Sigmoid colon (tissue), 3 donors: ENCODE results near the gene VCP.

Experiments
- CTCF ChIP-seq, 4 experiments: fragments of 450-650 bp in 3 of 4; fragments of 200-600 bp in 1 of 4; IDR thresholded peaks; one replicate each; pipeline ENCODE4 v1.5.1; 2016 to 2019; ENCODE audit warnings: antibody characterized with exemption in 4 of 4, mild to moderate bottlenecking in 3 of 4, moderate library complexity in 2 of 4
- POLR2A ChIP-seq, 2 donors: fragments of 450-650 bp; IDR thresholded peaks; one replicate each; pipeline ENCODE4 v1.6.1; 2016; ENCODE audit warnings: antibody characterized with exemption in 2 of 2, mild to moderate bottlenecking in 2 of 2, moderate library complexity in 2 of 2

- TF ChIP-seq POLR2A (IDR thresholded peaks at IDR 0.05) (no peak), CTCF (IDR thresholded peaks at IDR 0.05) (no peak)
These were observed 42.6 kb downstream of the VCP start for GRCh38 chr9:35029852-35030251.
